CD4-positive, alpha-beta T cell treated with Interleukin-4 for 4 hours (primary cell): Measurements from ENCODE around the gene COX7A1.
"Not testable (repeated sequence)": the region's sequence is repeated elsewhere in the genome, so short reads cannot be mapped to it uniquely, and the experiment has no call there.

Experiments used
- DNase-seq: peaks from one replicate; pipeline ENCODE4 v3.0.0-alpha.2; 2020

COX7A1 gene

DNA sequence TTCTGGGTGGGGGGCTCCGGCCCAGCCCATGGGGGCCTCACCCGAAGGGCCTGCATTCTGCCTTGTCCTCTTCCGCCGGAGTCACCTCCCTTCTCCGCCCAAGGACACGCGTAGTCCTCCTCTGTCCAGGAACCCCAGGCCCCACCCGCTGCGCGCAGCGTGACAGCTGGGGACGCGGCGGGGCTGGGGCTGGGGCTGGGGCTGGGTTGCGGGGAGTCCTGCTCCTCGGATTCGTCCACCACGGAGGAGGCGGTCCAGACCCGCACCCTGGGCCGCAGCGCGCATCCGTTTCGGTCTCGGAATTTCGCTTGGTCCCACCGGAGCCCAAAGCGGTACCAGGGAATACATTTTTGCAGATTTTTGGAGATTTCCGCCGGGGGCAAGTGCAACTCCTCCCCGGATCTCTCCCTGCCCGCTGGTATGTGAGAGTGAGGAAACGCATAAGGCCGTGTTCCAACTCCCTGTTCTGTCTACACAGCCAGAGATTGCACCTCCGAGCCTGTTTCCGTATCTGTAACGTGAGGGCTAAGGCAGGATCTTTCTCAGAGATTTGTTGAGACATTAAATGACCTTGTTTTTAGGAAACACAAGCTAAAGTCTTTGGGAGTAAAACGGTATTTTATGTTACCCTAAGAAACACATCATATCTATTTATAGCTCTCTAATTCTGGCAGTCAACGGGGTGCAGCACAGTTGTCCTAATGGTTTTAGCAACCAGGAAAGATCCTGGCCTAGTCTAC, at the start of gene COX7A1:
Gene COX7A1 (minus strand): TSS at position 96 of the 740 bp plus-strand sequence. CDS start 40 bp downstream, at position 56.
- no peak for DNase-seq

DNA sequence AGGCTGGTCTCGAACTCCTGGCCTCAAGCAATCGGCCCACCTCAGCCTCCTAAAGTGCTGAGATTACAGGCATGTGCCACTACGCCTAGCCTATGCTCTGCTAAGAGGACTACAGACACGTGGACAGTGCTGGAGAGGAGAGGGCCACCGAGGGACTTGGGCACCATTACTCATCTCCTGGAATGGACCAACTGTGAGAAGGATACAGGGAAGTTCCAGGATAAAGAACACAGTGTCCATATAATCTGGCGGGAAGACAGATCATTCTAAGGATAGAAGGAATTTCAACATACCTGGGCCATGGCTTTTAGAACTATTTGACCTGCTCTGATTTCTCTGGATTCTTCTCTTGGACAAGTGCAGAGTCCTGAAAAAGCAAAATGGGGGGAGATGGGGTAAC, 49.4 kb upstream of the COX7A1 start:
- no peak for DNase-seq

DNA sequence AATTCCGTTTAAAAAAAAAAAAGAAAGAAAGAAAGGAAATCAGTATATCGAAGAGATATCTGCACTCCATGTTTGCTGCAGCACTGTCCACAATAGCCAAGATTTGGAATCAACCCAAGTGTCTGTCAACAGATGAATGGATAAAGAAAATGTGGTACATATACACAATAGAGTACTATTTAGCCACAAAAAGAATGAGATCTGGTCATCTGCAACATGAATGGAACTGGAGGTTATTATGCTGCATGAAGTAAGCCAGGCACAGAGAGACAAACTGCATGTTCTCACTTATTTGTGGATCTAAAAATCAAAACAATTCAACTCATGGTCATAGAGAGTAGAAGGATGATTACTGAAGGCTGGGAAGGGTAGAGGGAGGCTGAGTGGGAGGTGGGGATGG, 45.9 kb upstream of the COX7A1 start:
- DNase-seq = no peak

DNA sequence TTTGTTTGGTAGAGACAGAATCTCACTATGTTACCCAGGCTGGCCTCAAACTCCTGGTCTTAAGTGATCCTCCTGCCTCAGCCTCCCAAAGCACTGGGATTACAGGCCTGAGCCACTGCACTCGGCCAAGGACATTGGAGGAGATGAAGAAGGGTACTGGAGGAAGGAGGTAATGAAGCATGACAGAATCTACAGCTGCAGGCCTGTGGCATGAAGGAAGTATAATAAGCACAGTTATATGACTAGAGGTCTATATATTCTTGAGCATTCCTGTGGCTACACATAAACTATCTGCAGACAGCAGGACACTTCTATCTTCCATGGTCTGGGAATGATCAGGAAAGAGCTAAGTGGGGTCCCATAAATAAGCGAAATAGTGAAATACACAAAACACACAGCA, 44.0 kb upstream of the COX7A1 start:
- no peak for DNase-seq

DNA sequence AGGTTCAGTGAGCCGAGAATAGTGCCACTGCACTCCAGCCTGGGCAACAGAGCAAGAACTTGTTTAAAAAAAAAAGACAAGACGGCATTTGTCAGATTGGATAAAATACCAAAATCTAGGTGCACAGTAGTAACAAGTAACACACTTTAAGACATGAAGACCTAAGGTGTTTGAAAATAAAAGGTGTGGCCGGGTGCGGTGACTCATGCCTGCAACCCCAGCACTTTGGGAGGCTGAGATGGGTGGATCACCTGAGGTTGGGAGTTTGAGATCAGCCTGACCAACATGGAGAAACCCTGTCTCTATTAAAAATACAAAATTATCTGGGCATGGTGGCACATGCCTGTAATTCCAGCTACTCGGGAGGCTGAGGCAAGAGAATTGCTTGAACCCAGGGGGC, 34.5 kb upstream of the COX7A1 start:
- DNase-seq = not testable (repeated sequence)

DNA sequence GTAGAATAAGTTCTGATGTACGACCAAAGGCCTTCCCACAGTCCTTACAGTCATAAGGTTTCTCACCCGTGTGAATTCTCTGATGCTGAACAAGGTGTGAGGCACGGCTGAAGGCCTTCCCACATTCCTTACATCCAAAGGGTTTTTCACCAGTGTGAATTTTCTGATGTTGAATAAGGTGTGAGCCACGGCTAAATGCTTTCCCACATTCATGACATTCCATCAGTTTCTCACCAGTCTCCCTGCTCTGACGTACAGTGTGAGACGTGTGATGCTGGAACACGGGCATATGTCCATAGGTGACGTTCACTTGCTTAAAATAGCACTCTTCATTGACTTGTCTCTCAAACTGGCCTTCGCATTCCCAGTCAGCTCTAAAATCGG, 31.0 kb upstream of the COX7A1 start:
- no peak for DNase-seq

DNA sequence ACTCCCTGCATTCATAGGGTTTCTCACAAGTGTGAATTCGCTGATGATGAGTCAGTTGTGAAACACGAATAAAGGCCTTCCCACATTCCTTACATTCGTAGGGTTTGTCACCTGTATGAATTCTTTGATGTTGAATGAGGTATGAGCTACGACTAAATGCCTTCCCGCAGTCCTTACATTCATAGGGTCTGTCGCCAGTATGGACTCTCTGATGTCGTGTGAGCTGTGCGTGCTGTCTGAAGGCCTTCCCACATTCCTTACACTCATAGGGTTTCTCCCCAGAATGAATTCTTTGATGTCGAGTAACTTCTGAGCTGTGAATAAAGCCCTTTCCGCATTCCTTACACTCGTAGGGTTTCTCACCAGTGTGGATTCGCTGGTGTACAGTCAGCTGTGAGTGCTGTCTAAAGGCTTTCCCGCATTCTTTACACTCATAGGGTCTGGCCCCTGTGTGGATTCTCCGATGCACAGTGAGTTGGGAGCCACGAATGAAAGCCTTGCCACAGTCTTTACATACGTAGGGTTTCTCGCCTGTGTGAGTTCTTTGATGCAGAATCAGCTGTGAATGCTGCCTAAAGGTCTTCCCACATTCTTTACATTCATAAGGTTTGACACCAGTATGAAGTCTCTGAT, 30.5 kb upstream of the COX7A1 start:
- DNase-seq = no peak

DNA sequence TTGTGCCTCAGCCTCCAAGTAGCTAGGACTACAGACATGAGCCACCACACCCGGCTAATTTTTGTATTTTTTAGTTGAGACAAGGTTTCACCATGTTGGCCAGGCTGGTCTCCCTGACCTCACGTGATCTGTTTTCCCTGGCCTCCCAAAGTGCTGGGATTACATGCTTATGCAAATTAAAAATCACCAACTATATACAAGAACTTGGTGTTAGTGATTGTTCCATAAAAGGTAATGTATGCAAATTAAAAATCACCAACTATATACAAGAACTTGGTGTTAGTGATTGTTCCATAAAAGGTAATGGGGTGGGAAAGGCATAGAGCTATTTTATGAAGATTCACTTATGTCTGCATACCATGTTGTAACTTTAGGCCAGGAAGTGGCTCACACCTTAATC, 26.8 kb upstream of the COX7A1 start:
- not testable (repeated sequence) for DNase-seq

DNA sequence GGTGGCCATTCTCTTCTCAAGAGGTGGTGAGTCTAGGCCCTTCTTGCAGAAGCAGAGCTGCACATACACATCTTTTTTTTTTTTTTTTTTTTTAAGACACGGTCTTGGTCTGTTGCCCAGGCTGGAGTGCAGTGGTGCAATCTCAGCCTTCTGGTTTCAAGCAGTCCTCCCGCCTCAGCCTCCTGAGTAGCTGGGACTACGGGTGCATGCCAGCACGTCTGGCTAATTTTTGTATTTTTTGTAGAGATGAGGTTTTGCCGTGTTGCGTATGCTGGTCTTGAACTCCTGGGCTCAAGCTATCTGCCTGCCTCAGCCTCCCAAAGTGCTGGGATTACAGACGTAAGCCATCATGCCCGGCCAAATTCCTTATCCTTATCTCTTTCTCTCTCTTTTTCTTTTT, 21.6 kb upstream of the COX7A1 start:
- not testable (repeated sequence) for DNase-seq

DNA sequence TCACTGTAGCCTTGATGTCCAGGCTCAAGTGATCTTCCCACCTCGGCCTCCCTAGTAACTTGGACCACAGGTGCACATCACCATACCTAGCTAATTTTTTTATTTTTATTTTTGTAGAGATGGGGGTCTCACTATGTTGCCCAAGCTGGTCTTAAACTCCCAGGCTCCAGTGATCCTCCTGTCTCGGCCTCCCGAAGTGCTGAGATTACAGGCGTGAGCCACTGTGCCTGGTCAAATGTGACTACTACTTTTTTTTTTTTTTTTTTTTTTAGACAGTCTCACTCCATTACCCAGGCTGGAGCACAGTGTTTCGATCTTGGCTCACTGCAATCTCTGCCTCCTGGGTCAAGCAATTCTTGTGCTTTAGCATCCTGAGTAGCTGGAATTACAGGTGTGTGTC, 20.6 kb upstream of the COX7A1 start:
- no peak for DNase-seq

DNA sequence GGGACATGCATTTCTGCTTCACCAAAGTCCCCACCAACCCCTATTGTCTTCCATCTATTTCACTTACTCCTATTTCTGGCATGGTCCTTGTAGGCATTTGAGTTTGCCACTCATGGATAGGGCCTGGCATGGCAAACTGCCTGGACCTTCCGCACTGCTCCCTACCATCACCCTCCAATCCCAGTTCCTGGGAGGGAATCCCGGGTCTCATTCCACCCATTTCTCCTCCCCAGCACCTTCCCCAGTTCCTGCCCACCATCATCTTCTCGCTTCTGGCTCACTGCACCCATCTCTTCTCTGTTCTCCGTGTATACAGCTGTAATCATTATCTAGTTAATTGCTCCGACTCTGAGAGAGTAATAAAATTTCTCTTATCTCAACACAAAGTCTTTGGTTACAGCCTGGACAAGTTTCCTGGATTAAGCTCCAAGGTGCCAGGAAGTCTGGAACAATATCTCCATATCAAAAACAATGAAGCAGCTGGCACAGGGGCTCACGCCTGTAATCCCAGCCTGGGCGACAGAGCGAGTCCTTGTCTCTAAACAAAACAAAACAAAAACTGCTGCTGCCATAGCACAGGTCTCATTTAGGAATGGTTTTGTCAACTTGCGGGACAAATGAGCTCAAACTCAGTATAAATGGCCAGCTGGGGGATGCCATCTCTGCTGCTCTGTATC, 17.0 kb upstream of the COX7A1 start:
- no peak for DNase-seq

DNA sequence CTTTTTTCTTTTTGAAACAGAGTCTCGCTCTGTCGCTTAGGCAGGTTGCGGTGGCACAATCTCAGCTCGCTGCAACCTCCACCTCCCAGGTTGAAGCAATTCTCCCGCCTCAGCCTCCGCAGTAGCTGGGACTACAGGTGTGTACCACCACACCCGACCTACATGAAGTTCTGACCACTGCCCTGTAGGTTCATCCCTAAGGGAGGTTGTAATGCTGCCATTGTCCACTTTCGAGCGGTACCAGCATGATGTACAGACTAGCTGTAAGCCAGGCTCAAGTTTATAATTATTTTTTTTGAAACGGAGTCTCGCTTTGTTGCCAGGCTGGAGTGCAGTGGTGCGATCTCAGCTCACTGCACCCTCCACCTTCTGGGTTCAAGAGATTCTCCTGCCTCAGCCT, 11.6 kb upstream of the COX7A1 start:
- DNase-seq = no peak

DNA sequence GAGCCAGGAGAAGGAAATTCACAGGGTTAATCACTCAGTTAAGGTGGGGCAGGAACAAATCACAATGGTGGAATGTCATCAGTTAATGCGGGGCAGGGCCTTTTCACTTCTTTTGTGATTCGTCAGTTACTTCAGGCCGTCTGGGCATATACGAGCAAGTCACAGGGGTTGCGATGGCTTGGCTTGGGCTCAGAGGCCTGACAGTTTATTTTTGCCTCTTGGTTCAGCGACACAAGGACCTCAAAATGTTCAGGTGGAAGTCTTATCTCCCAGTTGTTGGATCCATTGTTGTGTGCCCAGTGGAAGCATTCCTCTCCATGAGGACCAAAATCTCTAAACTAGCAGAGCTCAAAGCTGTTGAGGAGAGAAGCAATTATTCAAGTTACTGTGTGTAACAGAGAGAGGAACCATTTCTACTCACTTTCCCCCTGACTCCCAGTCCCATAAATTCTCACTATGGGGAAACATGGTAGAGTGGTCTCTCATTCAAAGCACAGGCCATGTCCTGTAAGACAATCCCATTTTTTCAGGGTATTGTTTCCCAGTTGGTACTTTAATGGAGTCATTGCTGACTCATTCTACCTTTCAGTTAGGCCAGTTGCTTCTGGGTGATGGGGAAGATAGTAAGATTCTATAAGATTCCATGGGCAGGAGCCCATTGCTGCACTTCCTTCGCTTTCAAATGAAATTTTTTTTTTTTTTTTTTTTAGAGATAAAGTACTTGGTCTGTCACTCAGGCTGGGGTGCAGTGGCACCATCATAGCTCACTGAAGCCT, 8.8 kb upstream of the COX7A1 start:
- DNase-seq = no peak

DNA sequence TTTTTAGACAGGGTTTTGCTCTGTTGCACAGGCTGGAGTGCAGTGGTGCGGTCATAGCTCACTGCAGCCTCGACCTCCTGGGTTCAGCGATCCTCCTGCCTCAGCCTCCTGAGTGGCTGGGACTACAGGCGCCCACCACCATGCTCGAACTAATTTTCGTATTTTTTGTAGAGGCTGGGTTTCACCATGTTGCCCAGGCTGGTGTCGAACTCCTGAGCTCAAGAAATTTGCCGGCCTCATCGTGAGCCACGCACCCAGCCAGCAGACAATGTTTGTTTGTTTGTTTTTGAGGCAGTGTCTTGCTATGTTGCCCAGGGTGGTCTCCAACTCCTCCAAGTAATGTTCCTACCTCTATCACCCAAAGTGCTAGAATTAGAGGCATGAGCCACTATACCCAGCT, 879 bp upstream of the COX7A1 start:
- no peak for DNase-seq

DNA sequence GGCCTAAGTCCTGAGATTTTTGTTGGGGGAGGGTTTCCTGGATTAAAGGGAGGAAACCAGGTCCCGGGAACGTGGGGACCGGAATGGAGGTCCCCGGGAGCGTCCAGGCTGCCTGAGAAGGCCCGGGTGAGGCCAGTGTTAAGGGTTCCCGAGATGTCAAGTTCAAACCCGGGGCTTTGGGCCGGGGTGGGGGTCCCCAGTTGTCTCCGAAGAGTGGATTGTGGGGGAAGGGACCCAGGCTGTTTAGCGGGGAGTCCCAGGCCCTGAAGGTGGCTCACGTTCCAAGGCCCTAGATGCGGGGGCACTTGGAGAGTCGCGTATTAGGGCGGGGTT, 262 bp downstream of the COX7A1 start:
- DNase-seq = no peak

DNA sequence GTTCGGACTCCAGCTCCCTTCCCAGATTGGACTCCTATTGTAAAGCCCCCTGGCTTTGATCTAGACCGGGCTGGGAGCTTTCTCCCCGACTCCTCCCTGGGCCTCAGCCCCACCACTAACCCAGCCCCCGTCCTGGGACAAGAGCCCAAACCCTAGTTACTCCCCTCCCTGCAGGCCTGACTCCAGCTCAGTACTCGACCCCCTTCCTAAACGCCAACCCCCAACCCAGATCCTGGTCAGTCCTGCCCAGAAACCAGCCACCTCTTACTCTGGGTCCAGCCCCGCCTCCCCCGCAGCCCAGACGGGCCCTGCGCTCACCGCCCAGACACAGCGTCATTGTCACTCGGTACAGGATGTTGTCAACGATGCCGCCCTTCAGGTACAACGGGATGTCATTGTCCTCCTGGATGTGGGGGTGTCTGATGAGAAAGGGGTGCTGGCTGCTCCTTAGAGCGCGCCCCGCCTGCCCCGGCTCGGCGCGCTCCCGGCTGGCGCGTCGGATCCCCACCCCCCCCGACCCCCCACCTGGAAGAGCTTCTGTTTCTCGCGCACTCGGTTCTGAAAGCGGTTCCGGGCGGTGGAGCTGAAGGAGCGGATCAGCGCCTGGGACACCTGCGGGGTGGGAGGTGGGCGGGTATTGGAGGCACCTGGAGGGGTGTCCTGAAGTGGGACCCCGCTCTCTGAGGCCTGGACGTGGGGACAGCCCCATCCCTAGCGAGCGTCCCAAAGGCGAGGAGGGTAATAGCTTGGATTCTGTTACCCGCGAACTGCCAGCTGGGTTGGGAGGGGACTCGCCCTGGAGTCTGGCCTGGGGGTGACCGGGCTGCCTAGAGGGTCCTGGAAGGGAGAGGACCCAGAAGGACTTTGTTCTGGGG, 866 bp downstream of the COX7A1 start:
- DNase-seq = no peak

DNA sequence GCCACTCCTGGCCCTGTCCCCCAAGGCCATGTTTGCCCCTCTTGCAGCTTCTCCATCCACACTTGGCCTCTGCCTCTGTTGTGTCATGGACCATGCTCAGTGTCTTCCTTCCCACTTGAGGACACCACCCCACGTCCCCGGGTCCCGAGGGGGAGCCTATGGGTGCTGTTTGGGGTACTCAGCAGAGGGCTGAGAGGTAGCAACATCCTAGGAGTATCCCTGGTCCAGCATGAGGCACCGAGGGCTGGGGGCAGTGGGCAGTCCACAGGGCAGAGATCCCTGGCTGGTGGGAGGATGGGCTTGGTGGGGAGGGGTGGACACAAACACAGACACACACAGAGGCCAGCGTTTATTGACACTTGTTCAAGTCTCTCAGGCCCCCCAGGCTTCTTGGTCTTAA, 1.7 kb downstream of the COX7A1 start:
- DNase-seq = no peak

DNA sequence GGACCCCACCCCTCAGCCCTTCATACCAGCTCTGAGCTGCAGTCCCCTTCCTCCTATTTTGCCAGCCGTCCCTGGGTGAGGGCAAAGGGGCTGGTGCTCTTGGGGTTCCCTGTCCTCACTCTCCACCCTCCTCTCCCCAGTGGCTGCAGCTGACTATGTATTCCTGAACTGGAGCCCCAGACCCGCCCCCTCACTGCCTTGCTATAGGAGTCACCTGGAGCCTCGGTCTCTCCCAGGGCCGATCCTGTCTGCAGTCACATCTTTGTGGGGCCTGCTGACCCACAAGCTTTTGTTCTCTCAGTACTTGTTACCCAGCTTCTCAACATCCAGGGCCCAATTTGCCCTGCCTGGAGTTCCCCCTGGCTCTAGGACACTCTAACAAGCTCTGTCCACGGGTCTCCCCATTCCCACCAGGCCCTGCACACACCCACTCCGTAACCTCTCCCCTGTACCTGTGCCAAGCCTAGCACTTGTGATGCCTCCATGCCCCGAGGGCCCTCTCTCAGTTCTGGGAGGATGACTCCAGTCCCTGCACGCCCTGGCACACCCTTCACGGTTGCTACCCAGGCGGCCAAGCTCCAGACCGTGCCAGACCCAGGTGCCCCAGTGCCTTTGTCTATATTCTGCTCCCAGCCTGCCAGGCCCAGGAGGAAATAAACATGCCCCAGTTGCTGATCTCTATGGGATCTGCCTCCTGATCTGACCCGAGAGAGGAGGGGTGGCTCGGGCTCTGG, 2.4 kb downstream of the COX7A1 start:
- DNase-seq = no peak

DNA sequence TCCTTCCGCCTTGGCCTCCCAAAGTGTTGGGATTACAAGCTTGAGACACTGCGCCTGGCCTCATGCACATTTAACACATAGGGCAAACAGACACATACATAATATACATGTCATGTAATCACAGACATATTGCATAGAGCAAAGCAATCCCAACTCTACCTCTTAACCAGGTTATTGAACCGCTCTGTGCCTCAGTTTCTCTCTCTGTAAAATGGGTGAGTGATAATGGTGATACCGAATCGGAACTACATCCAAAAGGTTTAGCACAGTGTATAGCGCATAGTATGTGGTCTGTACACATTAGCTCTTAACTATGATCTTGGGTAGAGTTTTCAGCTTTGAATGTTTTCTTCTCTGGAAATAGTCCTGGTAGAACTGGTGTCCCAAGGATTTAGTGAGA, 7.6 kb downstream of the COX7A1 start:
- DNase-seq = no peak

DNA sequence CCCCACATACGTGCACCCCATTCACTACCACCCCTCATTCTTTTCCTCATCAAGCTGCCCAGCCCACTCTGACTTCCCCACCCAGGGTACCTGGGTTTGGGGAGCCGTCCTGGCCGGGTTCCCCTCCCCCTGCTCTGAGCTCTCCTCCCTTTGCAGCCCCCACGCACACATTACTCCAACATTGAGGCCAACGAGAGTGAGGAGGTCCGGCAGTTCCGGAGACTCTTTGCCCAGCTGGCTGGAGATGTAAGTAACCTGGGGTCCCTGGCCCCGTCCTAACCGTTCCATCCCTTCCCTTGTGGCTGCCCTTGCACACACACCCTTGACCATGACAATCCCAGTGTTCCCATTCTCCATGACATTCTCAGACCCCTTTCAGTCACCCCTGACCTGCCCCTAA, 9.8 kb downstream of the COX7A1 start:
- no peak for DNase-seq

DNA sequence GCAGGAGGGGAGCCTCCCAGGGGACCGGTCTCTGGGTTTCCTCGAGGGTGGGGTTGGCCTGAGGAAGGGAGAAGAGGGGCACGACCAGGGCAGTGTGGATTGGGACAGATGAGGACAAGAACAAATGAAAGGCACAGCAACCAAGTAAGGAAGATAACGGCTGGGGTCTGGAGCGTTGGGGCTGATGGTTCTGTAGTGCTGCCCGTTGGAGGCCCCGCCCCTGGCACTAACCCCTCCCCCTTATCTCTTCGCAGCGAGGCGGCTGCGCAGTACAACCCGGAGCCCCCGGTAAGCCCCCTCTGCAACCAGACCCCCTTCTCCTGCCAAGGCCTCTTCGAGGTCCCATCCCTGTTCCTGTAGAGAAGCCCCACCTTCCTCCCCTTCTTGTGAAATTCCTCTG, 10.2 kb downstream of the COX7A1 start:
- no peak for DNase-seq
